PFSK-1 (cell line): Measurements from ENCODE around the gene CEP128.

ENCODE experiments used
- FOXP2 ChIP-seq: optimal IDR thresholded peaks from 2 replicates; pipeline ENCODE3; 2011; ENCODE audit warnings: borderline replicate concordance, control low read depth, inconsistent platforms; ENCODE audit not compliant: insufficient read depth; ENCODE audit errors: extremely low read length, extremely low read depth
- POLR2AphosphoS5 ChIP-seq: IDR thresholded peaks from 2 replicates; pipeline ENCODE4 v1.6.1; 2012; ENCODE audit warnings: low read depth, mild to moderate bottlenecking, control low read depth, low read length, moderate library complexity
- REST ChIP-seq, 2 experiments: IDR thresholded peaks; 2 replicates each; pipeline versions ENCODE4 v1.6.1 to v1.8.0; 2011 to 2012; ENCODE audit warnings: low read depth in 2 of 2, low read length in 2 of 2, control low read depth in 1 of 2, inconsistent platforms in 1 of 2, mild to moderate bottlenecking in 1 of 2, moderate library complexity in 1 of 2; ENCODE audit not compliant: insufficient read depth in 1 of 2
- SIN3A ChIP-seq: IDR thresholded peaks from 2 replicates; pipeline ENCODE4 v1.6.1; 2012; ENCODE audit warnings: mild to moderate bottlenecking, low read length, moderate library complexity, borderline replicate concordance; ENCODE audit not compliant: insufficient read depth
- TAF1 ChIP-seq: IDR thresholded peaks from 2 replicates; pipeline ENCODE4 v1.6.1; 2012; ENCODE audit warnings: low read length, control low read depth, borderline replicate concordance; ENCODE audit not compliant: insufficient read depth

Gene CEP128

GRCh38 chr14:80678436-80678835 lies 263.1 kb downstream of the CEP128 start:
- no peak for TF ChIP-seq FOXP2
- no peak for TF ChIP-seq REST (IDR thresholded peaks at IDR 0.05; ENCODE audit: insufficient read depth in 1 of 2, low read depth in 2 of 2, low read length in 2 of 2)
- no peak for TF ChIP-seq TAF1
- no peak for TF ChIP-seq POLR2AphosphoS5
- TF ChIP-seq SIN3A, result no peak

GRCh38 chr14:80669426-80669825 lies 272.1 kb downstream of the CEP128 start:
- no peak for TF ChIP-seq POLR2AphosphoS5
- TF ChIP-seq FOXP2, result no peak
- no peak for TF ChIP-seq REST (IDR thresholded peaks at IDR 0.05; ENCODE audit: insufficient read depth in 1 of 2, low read depth in 2 of 2, low read length in 2 of 2)
- TF ChIP-seq SIN3A, result no peak
- no peak for TF ChIP-seq TAF1

- TF ChIP-seq TAF1 (no peak), SIN3A (no peak), FOXP2 (no peak), POLR2AphosphoS5 (no peak), REST (IDR thresholded peaks at IDR 0.05; ENCODE audit: insufficient read depth in 1 of 2, low read depth in 2 of 2, low read length in 2 of 2) (no peak)
Measured at GRCh38 chr14:80664576-80664975, 277.0 kb downstream of the CEP128 start.

GRCh38 chr14:80663541-80663940 lies 278.0 kb downstream of the CEP128 start:
- TF ChIP-seq SIN3A (no peak), FOXP2 (no peak), TAF1 (no peak), POLR2AphosphoS5 (no peak), REST (IDR thresholded peaks at IDR 0.05; ENCODE audit: insufficient read depth in 1 of 2, low read depth in 2 of 2, low read length in 2 of 2) (no peak)

GRCh38 chr14:80659783-80660182 lies 281.8 kb downstream of the CEP128 start:
- TF ChIP-seq POLR2AphosphoS5 (no peak), SIN3A (no peak), REST (IDR thresholded peaks at IDR 0.05; ENCODE audit: insufficient read depth in 1 of 2, low read depth in 2 of 2, low read length in 2 of 2) (no peak), FOXP2 (no peak), TAF1 (no peak)
